GM18498 (cell line): ENCODE data around the gene TCF7.

Experiments
- ATAC-seq: cut with Tn5 transposase; IDR thresholded peaks from one replicate; pipeline ENCODE4 v1.9.1; 2021; ENCODE audit warnings: mild to moderate bottlenecking, moderate library complexity; ENCODE audit not compliant: unreplicated experiment

The TCF7 gene

DNA sequence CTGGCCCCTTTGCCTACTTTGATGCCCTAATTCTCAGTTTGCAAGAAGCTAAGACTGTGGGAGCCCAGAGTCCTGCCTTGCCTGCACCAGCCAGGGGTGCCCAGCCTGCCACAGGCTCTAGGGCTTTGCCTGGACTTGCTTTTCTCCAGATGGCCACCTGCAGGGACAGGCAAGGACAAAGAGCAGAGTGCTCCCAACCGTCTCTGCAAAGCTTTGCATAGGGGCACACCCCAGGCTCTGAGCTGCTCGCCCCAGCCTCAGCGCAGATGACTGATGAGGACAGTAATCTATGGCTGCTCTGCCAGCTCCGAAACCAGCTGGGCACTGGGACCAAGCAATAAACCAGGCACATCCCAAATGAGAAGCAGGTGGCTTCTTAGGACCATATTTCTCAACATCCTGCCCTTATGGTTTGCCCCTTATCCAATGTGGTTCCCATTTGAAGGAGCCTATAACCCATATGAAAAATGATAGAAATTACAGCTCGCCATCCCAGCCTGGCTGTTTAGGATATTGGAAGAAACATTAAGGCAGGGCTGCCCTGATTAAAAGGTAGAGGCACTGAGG lies 25.4 kb upstream of the TCF7 start:
- no peak for ATAC-seq

DNA sequence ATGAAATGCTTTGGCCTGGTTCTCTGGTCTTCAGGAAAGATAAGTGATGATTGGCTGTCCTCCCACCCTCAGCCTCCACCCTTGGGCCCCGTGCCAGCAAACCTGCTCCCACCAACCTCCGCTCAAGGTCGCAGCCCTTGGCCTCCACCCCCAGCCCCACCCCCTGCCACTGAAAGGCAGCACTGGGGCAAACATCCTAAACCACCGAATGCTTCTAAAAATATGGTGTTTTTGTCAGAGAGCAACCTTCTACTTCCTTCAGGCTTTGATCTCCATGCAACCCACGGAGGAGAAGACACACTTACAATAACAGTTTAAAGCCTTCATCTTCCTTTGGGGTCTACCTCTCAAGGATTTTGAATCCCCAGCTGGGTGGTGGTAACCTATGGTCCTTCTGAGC lies 24.0 kb upstream of the TCF7 start:
- ATAC-seq = no peak

GRCh38 chr5:134091626-134092121 lies 22.8 kb upstream of the TCF7 start:
- no peak for ATAC-seq

DNA sequence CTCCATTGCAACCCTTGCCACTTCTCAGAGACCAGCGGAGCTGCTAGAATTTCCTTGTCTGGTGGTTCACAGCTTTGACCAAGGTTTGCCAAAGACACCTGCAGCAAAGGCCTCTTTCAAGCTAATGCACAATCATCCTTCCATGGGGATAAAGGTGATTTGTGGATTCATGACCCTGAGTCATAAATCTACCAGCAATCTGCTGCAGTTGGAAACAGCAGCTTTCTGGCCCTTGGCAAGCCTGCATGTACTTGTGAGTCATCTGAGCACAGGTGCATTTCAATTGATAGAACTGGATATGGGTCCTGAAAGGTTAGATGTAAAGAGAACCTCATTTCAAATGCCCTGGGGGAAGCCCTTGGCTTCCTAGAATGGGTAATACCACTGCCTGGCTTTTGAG lies 21.6 kb upstream of the TCF7 start:
- no peak for ATAC-seq

- ATAC-seq = no peak
These were observed 21.1 kb upstream of the TCF7 start for GRCh38 chr5:134093351-134093750.

- ATAC-seq = no peak
These were observed 19.2 kb upstream of the TCF7 start for GRCh38 chr5:134095293-134095692.

DNA sequence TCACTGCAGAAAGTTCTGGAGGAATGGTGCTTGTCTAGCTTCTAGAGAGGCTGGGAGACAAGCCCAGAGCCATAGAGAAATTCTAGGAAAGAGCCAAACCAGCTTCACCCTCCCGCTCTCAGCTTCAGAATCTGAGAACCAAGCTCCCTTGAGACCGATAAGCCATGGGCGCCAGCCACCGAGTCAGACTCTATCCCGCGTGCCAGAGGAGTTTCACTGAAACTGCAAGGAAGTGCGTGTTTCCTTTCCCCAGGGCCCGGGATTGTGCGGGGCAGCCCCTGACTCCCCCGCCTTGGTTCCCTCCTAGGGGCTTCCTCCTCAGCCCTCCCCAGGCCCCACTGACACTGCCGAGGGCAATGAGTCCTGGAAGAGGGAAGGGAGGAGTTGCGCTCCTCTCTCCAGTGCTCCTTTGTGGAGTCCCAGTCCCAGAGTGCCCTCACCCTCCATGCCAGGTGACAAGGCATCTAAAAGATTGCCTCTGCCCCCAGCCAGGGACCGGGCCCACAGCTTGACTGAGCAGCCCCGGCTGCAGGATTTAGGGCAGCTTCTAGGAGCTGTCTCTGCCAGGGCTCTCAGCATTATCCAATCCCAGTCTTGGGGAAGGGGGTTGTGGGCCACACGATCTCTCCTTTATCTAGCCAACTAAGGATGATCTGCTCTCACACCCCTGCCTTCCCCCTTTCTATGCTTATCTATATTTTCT lies 18.4 kb upstream of the TCF7 start:
- ATAC-seq = no peak

GRCh38 chr5:134097211-134097749 lies 17.2 kb upstream of the TCF7 start:
- ATAC-seq = no peak

DNA sequence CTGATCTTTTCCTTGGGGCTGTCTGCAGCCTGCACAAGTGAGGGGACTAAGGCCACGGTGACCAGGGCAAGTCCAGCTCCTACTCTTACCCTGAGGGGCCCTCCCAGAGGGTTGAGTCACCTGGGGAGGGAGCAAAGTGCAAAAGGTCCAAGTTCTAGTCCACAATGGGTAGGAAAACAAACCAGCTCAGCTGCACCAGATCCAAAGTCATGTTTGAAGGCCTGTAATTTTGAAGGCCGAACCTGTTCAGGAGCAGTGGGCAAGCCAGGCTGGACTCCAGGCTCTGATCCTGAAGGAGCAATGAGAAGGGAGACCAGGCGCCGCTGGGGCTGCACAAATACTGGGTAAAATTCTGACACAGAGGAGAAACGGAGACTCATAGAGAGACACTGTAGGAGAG lies 15.8 kb upstream of the TCF7 start:
- ATAC-seq = no peak

GRCh38 chr5:134099288-134099872 lies 15.1 kb upstream of the TCF7 start:
- ATAC-seq = no peak

GRCh38 chr5:134099939-134100282 lies 14.6 kb upstream of the TCF7 start:
- no peak for ATAC-seq

- peak; percentile 82 for ATAC-seq
These were observed 14.0 kb upstream of the TCF7 start for GRCh38 chr5:134100283-134101091.

DNA sequence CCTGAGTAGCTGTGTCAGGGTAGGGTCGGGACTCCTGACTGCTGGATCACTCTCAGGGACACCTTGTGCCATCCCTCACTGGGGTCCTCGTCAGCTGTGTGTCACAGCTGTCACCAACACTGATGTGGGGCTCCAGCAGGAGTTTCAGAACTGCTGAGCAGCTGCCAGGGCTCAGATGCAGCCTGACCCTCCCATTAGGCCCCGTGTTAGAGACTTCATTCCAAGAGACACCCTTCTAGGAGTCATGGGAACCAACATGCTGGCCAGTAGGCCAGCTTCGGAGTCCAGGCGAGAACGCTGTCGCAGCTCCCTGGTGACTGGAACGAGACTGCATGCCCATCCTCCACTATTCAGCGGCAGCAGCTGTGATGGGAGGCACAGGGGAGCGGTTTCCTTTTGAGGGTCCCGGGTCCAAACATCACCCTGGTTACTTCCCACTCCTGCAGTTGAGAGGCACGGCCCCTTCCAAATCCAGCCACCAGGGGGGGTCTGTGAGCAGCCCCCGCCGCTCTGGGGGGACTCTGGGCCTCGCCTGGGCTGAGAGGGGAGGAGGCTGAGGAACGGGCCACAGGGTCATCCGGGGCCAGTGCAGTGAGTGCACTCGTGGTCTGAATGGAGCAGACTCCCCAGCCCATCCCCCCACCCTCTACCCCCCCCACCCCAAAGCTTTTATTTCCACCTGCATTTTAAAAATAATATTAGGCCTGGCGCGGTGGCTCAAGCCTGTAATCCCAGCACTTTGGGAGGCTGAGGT lies 12.6 kb upstream of the TCF7 start:
- ATAC-seq = no peak

DNA sequence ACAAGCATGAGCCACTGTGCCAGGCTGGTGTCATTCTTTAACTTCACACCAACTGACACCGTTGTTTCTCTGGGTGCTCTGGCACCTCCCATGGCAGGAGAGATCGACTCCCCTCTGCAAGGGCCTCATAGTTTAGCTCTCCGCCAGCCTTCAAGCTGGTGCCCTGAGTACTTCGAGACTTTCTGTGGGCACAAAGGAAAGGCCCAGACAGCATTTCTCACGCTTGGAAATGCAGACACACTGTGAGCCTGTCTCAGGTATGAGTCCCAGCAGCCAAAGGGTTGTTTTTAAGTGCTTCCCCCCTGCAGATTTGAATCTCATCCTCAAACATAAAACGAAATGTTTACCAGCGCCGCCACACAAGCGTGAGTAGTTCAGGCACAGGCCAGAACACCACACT lies 11.1 kb upstream of the TCF7 start:
- ATAC-seq = no peak

DNA sequence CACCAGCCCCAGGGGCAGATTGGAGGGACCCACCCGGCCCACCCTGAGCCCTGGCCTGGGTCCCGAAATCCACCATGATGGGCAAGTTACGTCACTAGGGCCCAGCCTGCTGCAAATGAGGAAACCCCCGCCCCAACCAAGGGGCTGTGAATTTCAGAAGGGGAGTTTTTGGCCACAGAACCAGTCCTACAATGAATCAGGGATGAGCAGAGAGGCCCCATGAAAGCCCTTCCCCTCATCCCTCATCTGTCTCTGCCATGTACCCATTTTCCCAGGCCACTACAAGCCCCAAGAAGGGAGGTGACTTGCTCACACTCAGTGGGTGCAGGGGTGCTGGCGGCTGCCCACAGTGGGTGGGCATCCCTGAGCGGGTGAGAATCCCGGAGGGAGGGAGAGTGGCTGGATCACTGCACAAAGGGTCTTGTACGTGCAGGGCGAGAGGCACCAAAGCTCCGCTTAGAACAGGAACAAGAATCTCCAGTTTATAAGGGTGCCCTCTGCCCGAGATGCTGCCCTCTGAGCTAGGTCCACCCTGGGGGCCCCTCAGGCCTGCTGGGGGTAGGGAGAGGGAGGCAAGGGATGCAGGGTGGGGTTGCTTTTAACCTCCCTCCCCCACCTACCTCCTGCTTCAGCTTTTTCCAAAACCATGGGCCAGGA lies 10.4 kb upstream of the TCF7 start:
- ATAC-seq = no peak

DNA sequence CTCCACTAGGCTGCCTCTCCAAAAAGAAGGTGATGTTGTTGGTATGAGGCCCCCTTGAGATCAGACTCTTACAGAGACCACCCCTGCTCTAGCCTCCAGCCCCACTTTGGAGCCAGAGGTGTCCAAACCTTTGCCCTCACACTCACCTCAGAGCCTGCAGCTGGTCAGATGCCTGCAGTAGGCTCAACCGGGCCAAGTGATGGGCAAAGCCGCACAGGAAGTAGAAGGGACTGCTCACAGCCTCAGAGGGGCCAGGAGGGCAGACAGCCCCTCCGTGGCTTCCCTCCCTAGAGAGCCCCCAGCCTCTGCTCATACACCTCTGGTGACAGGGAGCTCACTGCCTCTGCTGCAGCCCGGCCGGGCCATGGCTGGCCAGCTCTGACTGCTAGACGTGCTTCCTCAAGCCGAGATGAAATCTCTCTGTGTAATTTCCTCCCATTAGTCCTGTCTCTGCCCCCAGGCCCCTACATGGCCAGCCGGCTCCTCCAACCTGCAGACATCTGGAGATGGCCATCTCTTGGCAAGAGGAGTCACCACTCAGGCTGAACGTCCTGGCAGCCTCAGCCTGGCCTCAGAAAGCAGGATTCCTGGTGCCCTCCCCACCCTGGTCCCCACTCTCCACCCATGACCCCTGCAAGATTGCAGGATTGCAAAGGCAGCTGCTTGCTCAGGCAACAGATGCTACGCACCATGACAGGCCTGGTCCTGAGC lies 7.3 kb upstream of the TCF7 start:
- ATAC-seq = no peak

- no peak for ATAC-seq
These were observed 6.7 kb upstream of the TCF7 start for GRCh38 chr5:134107779-134108178.

DNA sequence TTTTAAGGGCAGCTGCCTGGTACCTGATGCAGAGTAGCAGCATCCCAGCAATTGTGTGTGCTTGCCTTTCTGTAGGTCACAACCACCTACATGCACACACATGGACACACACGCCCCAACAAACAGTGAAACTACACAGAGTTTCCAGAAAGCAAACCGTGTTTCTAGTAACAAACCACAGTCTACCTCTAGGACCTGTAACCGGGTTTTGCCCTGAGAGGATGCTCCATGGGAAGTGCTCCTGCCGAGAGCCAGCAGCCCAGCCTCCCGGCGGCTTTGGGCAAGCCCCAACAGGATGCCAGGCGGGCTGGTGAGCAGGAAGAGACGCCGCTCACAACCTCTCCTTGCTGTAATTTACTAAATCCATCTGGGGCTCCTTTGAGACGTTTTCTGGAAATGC lies 4.1 kb upstream of the TCF7 start:
- ATAC-seq = no peak
